ENCODE measurements around the gene FAM241A.

DNA sequence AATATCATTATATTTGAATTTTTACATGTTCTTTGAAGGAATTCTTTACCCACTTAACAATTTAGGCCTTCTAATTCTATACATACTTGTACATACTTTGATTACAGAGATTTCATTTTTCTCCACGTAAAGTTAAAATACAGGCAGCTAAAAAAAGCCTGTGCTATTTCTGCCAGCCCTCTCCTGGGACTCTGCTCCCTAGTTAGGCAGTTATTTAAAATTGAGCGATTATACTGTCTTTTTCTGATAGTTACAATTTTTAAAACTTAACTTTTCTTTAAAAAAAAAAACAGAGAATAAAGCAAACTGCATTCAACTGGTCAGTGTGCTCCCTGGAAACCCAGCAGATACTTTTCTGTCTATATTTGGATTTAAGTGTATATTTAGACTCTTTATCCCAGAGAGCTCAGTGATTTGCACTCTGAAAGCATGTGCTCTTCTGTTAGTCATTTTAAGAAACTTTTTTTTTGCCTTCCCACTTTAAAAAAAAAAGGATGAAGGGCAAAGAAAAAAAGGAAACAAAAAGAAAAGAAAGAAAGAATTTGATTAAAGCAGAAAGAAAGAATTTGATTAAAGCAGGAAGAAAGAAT lies 18.1 kb upstream of the FAM241A start:
- TF ChIP-seq, protein P1, sequence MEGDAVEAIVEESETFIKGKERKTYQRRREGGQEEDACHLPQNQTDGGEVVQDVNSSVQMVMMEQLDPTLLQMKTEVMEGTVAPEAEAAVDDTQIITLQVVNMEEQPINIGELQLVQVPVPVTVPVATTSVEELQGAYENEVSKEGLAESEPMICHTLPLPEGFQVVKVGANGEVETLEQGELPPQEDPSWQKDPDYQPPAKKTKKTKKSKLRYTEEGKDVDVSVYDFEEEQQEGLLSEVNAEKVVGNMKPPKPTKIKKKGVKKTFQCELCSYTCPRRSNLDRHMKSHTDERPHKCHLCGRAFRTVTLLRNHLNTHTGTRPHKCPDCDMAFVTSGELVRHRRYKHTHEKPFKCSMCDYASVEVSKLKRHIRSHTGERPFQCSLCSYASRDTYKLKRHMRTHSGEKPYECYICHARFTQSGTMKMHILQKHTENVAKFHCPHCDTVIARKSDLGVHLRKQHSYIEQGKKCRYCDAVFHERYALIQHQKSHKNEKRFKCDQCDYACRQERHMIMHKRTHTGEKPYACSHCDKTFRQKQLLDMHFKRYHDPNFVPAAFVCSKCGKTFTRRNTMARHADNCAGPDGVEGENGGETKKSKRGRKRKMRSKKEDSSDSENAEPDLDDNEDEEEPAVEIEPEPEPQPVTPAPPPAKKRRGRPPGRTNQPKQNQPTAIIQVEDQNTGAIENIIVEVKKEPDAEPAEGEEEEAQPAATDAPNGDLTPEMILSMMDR (conservative IDR thresholded peaks at IDR 0.05 in 1 of 2, IDR thresholded peaks at IDR 0.05 in 1 of 2; ENCODE audit: low read depth in 1 of 2, low read length in 2 of 2), result no peak
- no peak for TF ChIP-seq EZH2 (IDR thresholded peaks at IDR 0.05; ENCODE audit: low read length, missing control alignments)
